ENCODE results near the gene SUCO. TPM values are rescaled to one million over a fixed set of nuclear protein-coding genes. Genes with fewer than 3 reads are reported as not detected.

Gene SUCO
- polyA plus RNA-seq, 1 of the 3 experiments (the other 2 are of a cell fraction) = 5.4 TPM

- H3K27me3 ChIP-seq (ENCODE audit: insufficient read depth) = no peaks in the 10 kb centered on the region
- H3K79me2 ChIP-seq (ENCODE audit: insufficient read depth) = no peaks in the 10 kb centered on the region
- H3K9ac ChIP-seq = no peak overlapping the region
- no peak overlapping the region for H3K27ac ChIP-seq (ENCODE audit: low read depth in 2 of 2, low read length in 1 of 2)
- peaks cover 0 to 7% of the 10 kb centered on the region in 2 experiments; a peak in 1 of 4 replicates for H3K4me1 ChIP-seq (ENCODE audit: control insufficient read depth in 1 of 2, insufficient read depth in 2 of 2, low read depth in 1 of 2, low read length in 1 of 2)
- H3K36me3 ChIP-seq (replicated peaks in 1 of 2; ENCODE audit: control insufficient read depth in 1 of 2, insufficient read depth in 2 of 2, low read length in 1 of 2) = no peaks in the 10 kb centered on the region
- H2AFZ ChIP-seq (ENCODE audit: low read depth) = peak overlapping the region; percentile 3; the same call in 1 of the 2 replicates
- peaks cover 15% of the 10 kb centered on the region for H3F3A ChIP-seq (replicated peaks; ENCODE audit: insufficient read depth)
- DNase-seq = no peak
- H3K4me3 ChIP-seq (ENCODE audit: low read depth in 2 of 2, low read length in 1 of 2) = no peak overlapping the region
- WGBS (ENCODE audit: low lambda C conversion rate) = 61% methylated on average over 5 of the region's 5 CpGs
- no peaks in the 10 kb centered on the region for H3K9me2 ChIP-seq
- ChIA-PET POLR2A (no interaction called here), CTCF (no interaction called here)
- peak; percentile 35; the same call in 1 of the 2 replicates for TF ChIP-seq FOSL2 (IDR thresholded peaks at IDR 0.05; ENCODE audit: borderline replicate concordance, low read depth)
- peak; percentile 45; the same call in 1 of the 2 replicates for TF ChIP-seq NFIC (IDR thresholded peaks at IDR 0.05; ENCODE audit: borderline replicate concordance)
- TF ChIP-seq MEF2A (IDR thresholded peaks at IDR 0.05; ENCODE audit: borderline replicate concordance, low read depth) = no peak
- no peak for TF ChIP-seq NRF1 (IDR thresholded peaks at IDR 0.05; ENCODE audit: low read depth, low read length)
- no peak for TF ChIP-seq USF2 (IDR thresholded peaks at IDR 0.05; ENCODE audit: borderline replicate concordance, low read depth, low read length)
- H3K9me3 ChIP-seq = no peaks in the 10 kb centered on the region
- no peak overlapping the region for H3K4me2 ChIP-seq
- H4K20me1 ChIP-seq (ENCODE audit: insufficient read depth) = no peaks in the 10 kb centered on the region
Measured at GRCh38 chr1:172653015-172653709, 120.2 kb downstream of the SUCO start.

DNA sequence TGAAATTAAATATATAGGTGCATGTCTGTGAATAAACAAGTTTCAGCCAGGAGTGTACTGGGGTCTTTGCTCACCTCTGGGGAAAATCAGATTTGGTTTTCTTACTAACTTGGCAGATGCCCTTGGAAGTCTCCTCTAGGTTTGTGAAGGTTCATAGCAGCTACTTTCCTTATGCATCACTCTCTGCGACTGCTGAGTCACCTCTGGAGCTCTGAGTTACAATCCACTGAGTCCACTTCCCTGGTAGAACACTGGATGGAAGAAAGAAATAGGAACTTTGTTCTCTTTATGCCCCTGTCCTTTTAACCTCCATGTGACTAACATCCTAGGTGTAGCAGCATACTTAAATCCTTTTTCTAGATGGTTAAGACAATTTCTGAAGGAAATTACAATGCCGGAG lies 121.6 kb downstream of the SUCO start:
- H3K9ac ChIP-seq = no peak overlapping the region
- H3K9me3 ChIP-seq = no peaks in the 10 kb centered on the region
- WGBS (ENCODE audit: low lambda C conversion rate) = 22% methylated on average over 2 of the region's 2 CpGs
- ChIA-PET POLR2A (no interaction called here), CTCF (no interaction called here)
- peaks cover 15% of the 10 kb centered on the region for H3F3A ChIP-seq (replicated peaks; ENCODE audit: insufficient read depth)
- H3K4me3 ChIP-seq (ENCODE audit: low read depth in 2 of 2, low read length in 1 of 2) = no peak overlapping the region
- DNase-seq = no peak
- H3K4me1 ChIP-seq (ENCODE audit: control insufficient read depth in 1 of 2, insufficient read depth in 2 of 2, low read depth in 1 of 2, low read length in 1 of 2) = peaks cover 0 to 7% of the 10 kb centered on the region in 2 experiments; a peak in 1 of 4 replicates
- H2AFZ ChIP-seq (ENCODE audit: low read depth) = peak overlapping the region; percentile 2; the same call in 1 of the 2 replicates
- H3K27me3 ChIP-seq (ENCODE audit: insufficient read depth) = no peaks in the 10 kb centered on the region
- H4K20me1 ChIP-seq (ENCODE audit: insufficient read depth) = no peaks in the 10 kb centered on the region
- no peaks in the 10 kb centered on the region for H3K9me2 ChIP-seq
- H3K4me2 ChIP-seq = no peak overlapping the region
- no peaks in the 10 kb centered on the region for H3K79me2 ChIP-seq (ENCODE audit: insufficient read depth)
- H3K27ac ChIP-seq (ENCODE audit: low read depth in 2 of 2, low read length in 1 of 2) = peak overlapping the region in 1 of 2 experiments; percentile 61; a peak in 2 of 4 replicates
- no peaks in the 10 kb centered on the region for H3K36me3 ChIP-seq (replicated peaks in 1 of 2; ENCODE audit: control insufficient read depth in 1 of 2, insufficient read depth in 2 of 2, low read length in 1 of 2)
- TF ChIP-seq SIN3A (IDR thresholded peaks at IDR 0.05; ENCODE audit: borderline replicate concordance, low read depth, low read length) (no peak), SMC3 (IDR thresholded peaks at IDR 0.05; ENCODE audit: low read depth, low read length) (no peak), RCOR1 (IDR thresholded peaks at IDR 0.05; ENCODE audit: low read length) (no peak), FOSL2 (IDR thresholded peaks at IDR 0.05; ENCODE audit: borderline replicate concordance, low read depth) (peak; percentile 93), FOXJ3 (CRISPR knock-in tag; IDR thresholded peaks at IDR 0.05) (no peak), RAD21 (IDR thresholded peaks at IDR 0.05; ENCODE audit: low read length) (no peak), GABPA (IDR thresholded peaks at IDR 0.05; ENCODE audit: low read depth) (no peak), TEAD4 (IDR thresholded peaks at IDR 0.05; ENCODE audit: borderline replicate concordance, insufficient read depth) (peak; percentile 42; the same call in 1 of the 2 replicates), FOXM1 (IDR thresholded peaks at IDR 0.05; ENCODE audit: low read depth) (no peak), USF2 (IDR thresholded peaks at IDR 0.05; ENCODE audit: borderline replicate concordance, low read depth, low read length) (no peak), EP300 (IDR thresholded peaks at IDR 0.05; ENCODE audit: borderline replicate concordance in 1 of 2, low read depth in 1 of 2, low read length in 1 of 2) (0 out of 4 replicates have a peak, but pooled peaks of 1 of the 2 experiments have one; percentile 34), MAX (IDR thresholded peaks at IDR 0.05; ENCODE audit: low read depth) (no peak; the same call in 1 of the 2 replicates), GATA2 (CRISPR knock-in tag; IDR thresholded peaks at IDR 0.05) (no peak), MEF2A (IDR thresholded peaks at IDR 0.05; ENCODE audit: borderline replicate concordance, low read depth) (no peak), TCF12 (IDR thresholded peaks at IDR 0.05) (peak; percentile 69)
- TF ChIP-seq, protein P1, sequence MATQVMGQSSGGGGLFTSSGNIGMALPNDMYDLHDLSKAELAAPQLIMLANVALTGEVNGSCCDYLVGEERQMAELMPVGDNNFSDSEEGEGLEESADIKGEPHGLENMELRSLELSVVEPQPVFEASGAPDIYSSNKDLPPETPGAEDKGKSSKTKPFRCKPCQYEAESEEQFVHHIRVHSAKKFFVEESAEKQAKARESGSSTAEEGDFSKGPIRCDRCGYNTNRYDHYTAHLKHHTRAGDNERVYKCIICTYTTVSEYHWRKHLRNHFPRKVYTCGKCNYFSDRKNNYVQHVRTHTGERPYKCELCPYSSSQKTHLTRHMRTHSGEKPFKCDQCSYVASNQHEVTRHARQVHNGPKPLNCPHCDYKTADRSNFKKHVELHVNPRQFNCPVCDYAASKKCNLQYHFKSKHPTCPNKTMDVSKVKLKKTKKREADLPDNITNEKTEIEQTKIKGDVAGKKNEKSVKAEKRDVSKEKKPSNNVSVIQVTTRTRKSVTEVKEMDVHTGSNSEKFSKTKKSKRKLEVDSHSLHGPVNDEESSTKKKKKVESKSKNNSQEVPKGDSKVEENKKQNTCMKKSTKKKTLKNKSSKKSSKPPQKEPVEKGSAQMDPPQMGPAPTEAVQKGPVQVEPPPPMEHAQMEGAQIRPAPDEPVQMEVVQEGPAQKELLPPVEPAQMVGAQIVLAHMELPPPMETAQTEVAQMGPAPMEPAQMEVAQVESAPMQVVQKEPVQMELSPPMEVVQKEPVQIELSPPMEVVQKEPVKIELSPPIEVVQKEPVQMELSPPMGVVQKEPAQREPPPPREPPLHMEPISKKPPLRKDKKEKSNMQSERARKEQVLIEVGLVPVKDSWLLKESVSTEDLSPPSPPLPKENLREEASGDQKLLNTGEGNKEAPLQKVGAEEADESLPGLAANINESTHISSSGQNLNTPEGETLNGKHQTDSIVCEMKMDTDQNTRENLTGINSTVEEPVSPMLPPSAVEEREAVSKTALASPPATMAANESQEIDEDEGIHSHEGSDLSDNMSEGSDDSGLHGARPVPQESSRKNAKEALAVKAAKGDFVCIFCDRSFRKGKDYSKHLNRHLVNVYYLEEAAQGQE (IDR thresholded peaks at IDR 0.05; ENCODE audit: low read depth, low read length) = no peak
- TF ChIP-seq, protein P2, sequence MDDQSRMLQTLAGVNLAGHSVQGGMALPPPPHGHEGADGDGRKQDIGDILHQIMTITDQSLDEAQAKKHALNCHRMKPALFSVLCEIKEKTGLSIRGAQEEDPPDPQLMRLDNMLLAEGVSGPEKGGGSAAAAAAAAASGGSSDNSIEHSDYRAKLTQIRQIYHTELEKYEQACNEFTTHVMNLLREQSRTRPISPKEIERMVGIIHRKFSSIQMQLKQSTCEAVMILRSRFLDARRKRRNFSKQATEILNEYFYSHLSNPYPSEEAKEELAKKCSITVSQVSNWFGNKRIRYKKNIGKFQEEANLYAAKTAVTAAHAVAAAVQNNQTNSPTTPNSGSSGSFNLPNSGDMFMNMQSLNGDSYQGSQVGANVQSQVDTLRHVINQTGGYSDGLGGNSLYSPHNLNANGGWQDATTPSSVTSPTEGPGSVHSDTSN (IDR thresholded peaks at IDR 0.05) = peak; percentile 5; the same call in 1 of the 2 replicates

Measured in SK-N-SH (cell line).